Immature natural killer cell (primary cell): ENCODE results near the gene ERBB2. TPM values are rescaled to one million over a fixed set of nuclear protein-coding genes. Genes with fewer than 3 reads are reported as not detected.

Experiments used
- DNase-seq, 3 donors: peaks; one replicate each; pipeline ENCODE4 v3.0.0; 2022; ENCODE audit warnings: mixed read lengths in 1 of 3
- H3K27ac Mint-ChIP-seq, 6 donors: one replicate each; pipeline ENCODE4 v1.8.0; 2020; ENCODE audit warnings: mixed read lengths in 6 of 6, mild to moderate bottlenecking in 5 of 6, inconsistent platforms in 4 of 6, moderate library complexity in 3 of 6
- H3K27me3 Mint-ChIP-seq, 3 donors: one replicate each; pipeline ENCODE4 v1.8.0; 2020 to 2021; ENCODE audit warnings: low read depth in 3 of 3, mild to moderate bottlenecking in 3 of 3, mixed read lengths in 3 of 3, moderate library complexity in 3 of 3, inconsistent platforms in 1 of 3
- H3K36me3 Mint-ChIP-seq, 3 donors: one replicate each; pipeline ENCODE4 v1.8.0; 2020; ENCODE audit warnings: mixed read lengths in 3 of 3, inconsistent platforms in 2 of 3, mild to moderate bottlenecking in 2 of 3
- H3K4me1 Mint-ChIP-seq, 2 donors: one replicate each; pipeline ENCODE4 v1.8.0; 2020; ENCODE audit warnings: inconsistent platforms in 2 of 2, mild to moderate bottlenecking in 2 of 2, mixed read lengths in 2 of 2, moderate library complexity in 1 of 2
- H3K4me3 Mint-ChIP-seq, 5 donors: one replicate each; pipeline ENCODE4 v1.8.0; 2020; ENCODE audit warnings: mild to moderate bottlenecking in 5 of 5, mixed read lengths in 5 of 5, inconsistent platforms in 3 of 5, moderate library complexity in 3 of 5
- H3K9me3 Mint-ChIP-seq, 6 donors: one replicate each; pipeline ENCODE4 v1.8.0; 2020; ENCODE audit warnings: mild to moderate bottlenecking in 6 of 6, mixed read lengths in 6 of 6, inconsistent platforms in 4 of 6, moderate library complexity in 3 of 6
- polyA plus RNA-seq, 3 donors: library from polyadenylated mRNA; unstranded; fragments of 300-500 nt; fragmentation: Illumina TruSeq; gene quantifications; one replicate each; pipeline ENCODE4 v1.2.3, GENCODE V29; 2021

The ERBB2 gene
- polyA plus RNA-seq, 3 donors from 2014 or later, result 14.5 to 49.2 (median 25.2) TPM

DNA sequence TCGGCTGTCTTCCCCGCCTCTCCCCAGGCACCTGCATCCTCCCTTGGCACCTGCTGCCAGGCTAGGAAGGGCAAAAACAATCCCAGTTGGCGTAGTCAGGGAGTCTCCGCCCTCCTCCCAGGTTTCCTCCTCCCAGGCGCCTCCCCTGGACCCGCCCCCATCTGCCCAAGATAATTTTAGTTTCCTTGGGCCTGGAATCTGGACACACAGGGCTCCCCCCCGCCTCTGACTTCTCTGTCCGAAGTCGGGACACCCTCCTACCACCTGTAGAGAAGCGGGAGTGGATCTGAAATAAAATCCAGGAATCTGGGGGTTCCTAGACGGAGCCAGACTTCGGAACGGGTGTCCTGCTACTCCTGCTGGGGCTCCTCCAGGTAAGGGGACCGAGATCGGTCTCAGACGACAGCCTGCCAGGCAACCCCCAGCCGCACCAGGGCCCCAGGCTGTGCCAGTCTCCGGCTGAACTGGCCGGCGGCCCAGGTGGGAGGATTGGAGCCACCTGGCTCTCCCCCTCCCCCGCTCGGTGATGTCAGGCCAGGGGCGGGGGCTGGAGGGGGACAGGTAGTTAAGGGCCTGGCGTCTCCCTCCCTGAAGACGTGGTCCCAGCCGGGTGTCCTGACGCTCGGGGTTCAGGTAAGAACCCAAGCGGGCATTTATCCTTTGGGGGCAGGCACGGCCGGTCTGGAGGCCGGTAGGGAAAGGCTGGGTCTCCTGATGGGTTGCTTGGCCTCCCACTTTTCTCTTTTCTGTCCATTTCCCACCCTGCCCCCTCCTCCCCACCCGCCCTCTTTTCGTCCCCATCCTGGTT, 38.1 kb downstream of the ERBB2 start, which contains the start of gene GRB7:
Gene GRB7 (plus strand): TSS at position 179 of the 808 bp plus-strand sequence. CDS start 4,364 bp downstream, outside the sequence.
- H3K27me3 Mint-ChIP-seq, result peaks cover 11 to 12% (median 11%) of the 10 kb centered on the region in 3 donors
- H3K4me1 Mint-ChIP-seq, result peaks cover 7 to 8% of the 10 kb centered on the region in 2 donors
- H3K27ac Mint-ChIP-seq, result peak within 1 kb of the TSS in 3 of 6 donors; percentile 55 to 67 (median 59)
- H3K4me3 Mint-ChIP-seq, result peak within 1 kb of the TSS; percentile 7 to 79 (median 18)
- no peaks in the 10 kb centered on the region for H3K9me3 Mint-ChIP-seq
- no peak for DNase-seq
- no peaks in the 10 kb centered on the region for H3K36me3 Mint-ChIP-seq

- peak overlapping the region in 3 of 6 donors; percentile 55 to 67 (median 59) for H3K27ac Mint-ChIP-seq
- H3K36me3 Mint-ChIP-seq, result no peaks in the 10 kb centered on the region
- peaks cover 11 to 12% (median 11%) of the 10 kb centered on the region in 3 donors for H3K27me3 Mint-ChIP-seq
- DNase-seq, result peak; percentile 44 to 60 (median 51)
- peaks cover 7 to 8% of the 10 kb centered on the region in 2 donors for H3K4me1 Mint-ChIP-seq
- no peaks in the 10 kb centered on the region for H3K9me3 Mint-ChIP-seq
- H3K4me3 Mint-ChIP-seq, result peak overlapping the region; percentile 7 to 79 (median 18)
These were observed 38.7 kb downstream of the ERBB2 start for GRCh38 chr17:39738568-39738901.

- peak overlapping the region in 2 of 6 donors; percentile 55 to 67 for H3K27ac Mint-ChIP-seq
- H3K27me3 Mint-ChIP-seq, result peaks cover 11 to 12% (median 11%) of the 10 kb centered on the region in 3 donors
- H3K36me3 Mint-ChIP-seq, result no peaks in the 10 kb centered on the region
- no peaks in the 10 kb centered on the region for H3K9me3 Mint-ChIP-seq
- peak overlapping the region in 2 of 5 donors; percentile 72 to 79 for H3K4me3 Mint-ChIP-seq
- H3K4me1 Mint-ChIP-seq, result peaks cover 7 to 8% of the 10 kb centered on the region in 2 donors
- DNase-seq, result no peak
These were observed 39.4 kb downstream of the ERBB2 start for GRCh38 chr17:39738983-39739884.

DNA sequence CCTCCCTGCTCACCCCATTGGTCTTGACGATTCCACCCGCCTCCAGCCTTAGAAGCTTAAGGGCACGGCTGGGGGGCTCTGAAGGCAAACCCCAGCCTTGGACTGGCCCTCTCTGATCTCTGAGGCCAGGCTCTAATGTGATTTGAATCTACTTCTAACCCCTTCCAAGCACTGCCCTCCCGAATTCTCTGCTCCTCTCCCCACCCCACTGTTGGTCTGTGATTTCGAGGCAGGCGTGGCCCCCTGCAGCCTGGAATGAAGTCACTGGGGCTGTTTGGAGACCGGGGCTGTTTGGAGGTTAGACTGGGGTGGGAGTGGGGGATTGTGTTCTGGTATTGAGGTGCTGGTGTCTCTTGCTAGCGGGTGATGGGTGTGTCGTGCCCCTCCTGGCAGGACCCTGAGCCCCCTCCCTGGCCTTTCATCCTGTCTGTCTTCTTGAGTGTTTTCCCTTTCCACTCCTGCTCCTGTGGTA, 40.1 kb downstream of the ERBB2 start:
- DNase-seq, result no peak
- H3K4me1 Mint-ChIP-seq, result peaks cover 7 to 8% of the 10 kb centered on the region in 2 donors
- H3K9me3 Mint-ChIP-seq, result no peaks in the 10 kb centered on the region
- peak overlapping the region in 2 of 6 donors; percentile 30 to 41 for H3K27ac Mint-ChIP-seq
- no peaks in the 10 kb centered on the region for H3K36me3 Mint-ChIP-seq
- peaks cover 11 to 12% (median 11%) of the 10 kb centered on the region in 3 donors for H3K27me3 Mint-ChIP-seq
- H3K4me3 Mint-ChIP-seq, result peak overlapping the region in 1 of 5 donors; percentile 11

DNA sequence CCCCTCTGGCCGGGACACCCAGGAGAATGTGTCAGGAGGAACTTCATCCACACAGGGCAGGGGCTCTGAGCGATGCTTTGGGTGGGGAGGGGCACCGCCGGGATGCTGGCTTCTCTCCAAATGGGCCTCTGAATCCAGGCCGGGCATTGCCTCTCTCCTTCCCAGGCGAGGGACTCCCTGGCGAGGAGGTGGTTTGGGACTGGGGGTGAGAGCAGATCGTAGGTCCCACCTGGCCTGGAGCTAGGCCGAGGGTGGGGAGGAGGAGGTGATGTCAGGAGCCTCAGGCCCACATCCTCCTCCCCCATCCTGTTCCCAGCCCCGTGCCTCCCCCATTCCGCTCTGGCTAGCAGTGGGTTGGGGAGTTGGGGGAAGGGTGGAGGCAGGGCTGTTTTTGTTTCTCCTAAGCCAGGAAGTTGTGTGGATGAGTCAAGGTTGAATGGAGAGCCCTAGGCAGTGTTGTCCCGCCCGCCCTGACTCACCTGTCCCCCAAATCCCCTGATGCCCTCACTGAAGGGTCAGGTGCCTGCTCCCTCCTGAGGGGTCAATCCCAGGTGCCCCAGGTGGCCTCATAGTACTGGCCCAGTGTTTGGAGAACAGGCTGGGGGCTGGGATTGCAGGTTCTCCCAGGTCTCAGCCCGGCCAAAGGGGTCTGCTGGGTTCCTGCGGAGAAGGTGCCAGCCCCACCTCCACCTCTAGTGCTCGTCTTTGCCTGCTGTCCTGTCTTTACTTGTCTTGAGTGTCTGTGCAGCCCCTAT, 40.7 kb downstream of the ERBB2 start:
- no peaks in the 10 kb centered on the region for H3K36me3 Mint-ChIP-seq
- H3K4me1 Mint-ChIP-seq, result peaks cover 7 to 8% of the 10 kb centered on the region in 2 donors
- no peak overlapping the region for H3K4me3 Mint-ChIP-seq
- peaks cover 11% of the 10 kb centered on the region in 3 donors for H3K27me3 Mint-ChIP-seq
- no peak overlapping the region for H3K27ac Mint-ChIP-seq
- DNase-seq, result no peak
- H3K9me3 Mint-ChIP-seq, result no peaks in the 10 kb centered on the region

DNA sequence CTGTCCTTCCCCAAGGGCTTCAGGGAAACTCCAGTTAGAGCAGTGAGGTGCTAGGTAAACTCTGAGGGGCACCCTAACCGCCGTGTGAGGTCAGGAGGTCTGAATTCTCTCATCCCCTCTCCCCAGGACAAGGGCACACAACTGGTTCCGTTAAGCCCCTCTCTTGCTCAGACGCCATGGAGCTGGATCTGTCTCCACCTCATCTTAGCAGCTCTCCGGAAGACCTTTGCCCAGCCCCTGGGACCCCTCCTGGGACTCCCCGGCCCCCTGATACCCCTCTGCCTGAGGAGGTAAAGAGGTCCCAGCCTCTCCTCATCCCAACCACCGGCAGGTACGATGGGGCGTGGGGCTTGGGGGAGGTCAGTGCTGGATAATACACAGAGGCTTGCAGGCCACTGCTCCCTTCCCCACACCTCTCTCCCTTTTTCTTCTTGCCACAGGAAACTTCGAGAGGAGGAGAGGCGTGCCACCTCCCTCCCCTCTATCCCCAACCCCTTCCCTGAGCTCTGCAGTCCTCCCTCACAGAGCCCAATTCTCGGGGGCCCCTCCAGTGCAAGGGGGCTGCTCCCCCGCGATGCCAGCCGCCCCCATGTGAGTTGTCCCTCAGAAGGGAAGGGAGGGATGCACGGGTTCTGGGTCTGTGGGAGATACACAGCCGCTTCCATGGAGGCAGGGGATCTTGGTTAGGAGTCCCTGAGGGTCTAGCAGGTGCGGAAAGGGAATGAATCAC, 42.4 kb downstream of the ERBB2 start:
- Mint-ChIP-seq H3K36me3 (no peaks in the 10 kb centered on the region), H3K27ac (no peak overlapping the region), H3K27me3 (peaks cover 8 to 12% (median 11%) of the 10 kb centered on the region in 3 donors), H3K4me1 (peaks cover 7 to 8% of the 10 kb centered on the region in 2 donors), H3K9me3 (no peaks in the 10 kb centered on the region), H3K4me3 (no peak overlapping the region)
- DNase-seq, result no peak

GRCh38 chr17:39742856-39743436, 43.1 kb downstream of the ERBB2 start:
- Mint-ChIP-seq H3K27me3 (peaks cover 8 to 12% (median 11%) of the 10 kb centered on the region in 3 donors), H3K27ac (no peak overlapping the region), H3K36me3 (no peaks in the 10 kb centered on the region), H3K9me3 (no peaks in the 10 kb centered on the region), H3K4me3 (no peak overlapping the region), H3K4me1 (peaks cover 7 to 8% of the 10 kb centered on the region in 2 donors)
- no peak for DNase-seq

GRCh38 chr17:39744075-39744835, 44.4 kb downstream of the ERBB2 start:
- DNase-seq, result no peak
- H3K27me3 Mint-ChIP-seq, result peaks cover 5 to 8% (median 7%) of the 10 kb centered on the region in 3 donors
- no peaks in the 10 kb centered on the region for H3K36me3 Mint-ChIP-seq
- no peak overlapping the region for H3K4me3 Mint-ChIP-seq
- H3K4me1 Mint-ChIP-seq, result peaks cover 0 to 2% of the 10 kb centered on the region in 2 donors
- H3K27ac Mint-ChIP-seq, result no peak overlapping the region
- no peaks in the 10 kb centered on the region for H3K9me3 Mint-ChIP-seq

DNA sequence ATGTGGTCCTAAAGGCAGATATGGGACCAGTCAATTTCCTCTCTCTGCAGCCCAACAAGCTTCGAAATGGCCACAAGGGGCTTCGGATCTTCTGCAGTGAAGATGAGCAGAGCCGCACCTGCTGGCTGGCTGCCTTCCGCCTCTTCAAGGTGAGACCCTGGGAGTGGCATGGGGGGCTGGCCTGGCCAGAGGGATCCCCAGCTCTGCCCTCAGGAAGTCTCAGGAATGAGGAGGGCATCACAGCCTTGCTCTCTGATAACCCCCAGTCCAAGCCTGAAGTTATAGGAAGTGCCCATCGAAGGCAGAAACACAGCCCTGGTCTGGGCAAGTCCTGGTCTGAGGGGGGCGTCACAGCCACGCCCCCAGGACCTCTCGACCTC, 45.0 kb downstream of the ERBB2 start:
- no peak overlapping the region for H3K4me3 Mint-ChIP-seq
- peaks cover 0 to 2% of the 10 kb centered on the region in 2 donors for H3K4me1 Mint-ChIP-seq
- H3K36me3 Mint-ChIP-seq, result no peaks in the 10 kb centered on the region
- peaks cover 3 to 8% (median 7%) of the 10 kb centered on the region in 3 donors for H3K27me3 Mint-ChIP-seq
- no peak for DNase-seq
- H3K9me3 Mint-ChIP-seq, result no peaks in the 10 kb centered on the region
- no peak overlapping the region for H3K27ac Mint-ChIP-seq

- Mint-ChIP-seq H3K4me3 (no peak overlapping the region), H3K27ac (no peak overlapping the region), H3K36me3 (no peaks in the 10 kb centered on the region), H3K27me3 (peaks cover 2 to 7% (median 3%) of the 10 kb centered on the region in 3 donors), H3K4me1 (peaks cover 0 to 2% of the 10 kb centered on the region in 2 donors), H3K9me3 (no peaks in the 10 kb centered on the region)
- no peak for DNase-seq
These were observed 45.7 kb downstream of the ERBB2 start for GRCh38 chr17:39745335-39746144.

DNA sequence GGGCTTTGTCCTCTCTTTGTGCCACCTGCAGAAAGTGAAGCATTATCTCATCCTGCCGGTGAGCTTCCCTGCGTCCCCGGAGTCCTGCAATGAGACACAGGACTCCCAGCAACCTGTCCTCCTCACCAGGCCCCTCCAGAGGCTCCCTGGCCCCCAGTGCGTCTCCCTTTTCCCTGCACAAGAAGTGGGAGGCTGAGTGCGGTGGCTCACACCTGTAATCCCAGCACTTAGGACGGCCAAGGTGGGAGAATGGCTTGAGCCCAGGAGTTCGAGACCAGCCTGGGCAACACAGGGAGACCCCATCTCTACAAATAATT, 46.2 kb downstream of the ERBB2 start:
- H3K4me1 Mint-ChIP-seq, result peaks cover 0 to 2% of the 10 kb centered on the region in 2 donors
- DNase-seq, result no peak
- H3K27me3 Mint-ChIP-seq, result peaks cover 0 to 4% (median 1%) of the 10 kb centered on the region in 3 donors
- no peaks in the 10 kb centered on the region for H3K36me3 Mint-ChIP-seq
- H3K9me3 Mint-ChIP-seq, result no peaks in the 10 kb centered on the region
- H3K4me3 Mint-ChIP-seq, result no peak overlapping the region
- no peak overlapping the region for H3K27ac Mint-ChIP-seq
